GM18870 (cell line): ENCODE measurements around the gene EDN1.

Source experiments
- ATAC-seq: cut with Tn5 transposase; IDR thresholded peaks from one replicate; pipeline ENCODE4 v1.9.1; 2021; ENCODE audit warnings: moderate library complexity; ENCODE audit not compliant: unreplicated experiment

EDN1 gene

DNA sequence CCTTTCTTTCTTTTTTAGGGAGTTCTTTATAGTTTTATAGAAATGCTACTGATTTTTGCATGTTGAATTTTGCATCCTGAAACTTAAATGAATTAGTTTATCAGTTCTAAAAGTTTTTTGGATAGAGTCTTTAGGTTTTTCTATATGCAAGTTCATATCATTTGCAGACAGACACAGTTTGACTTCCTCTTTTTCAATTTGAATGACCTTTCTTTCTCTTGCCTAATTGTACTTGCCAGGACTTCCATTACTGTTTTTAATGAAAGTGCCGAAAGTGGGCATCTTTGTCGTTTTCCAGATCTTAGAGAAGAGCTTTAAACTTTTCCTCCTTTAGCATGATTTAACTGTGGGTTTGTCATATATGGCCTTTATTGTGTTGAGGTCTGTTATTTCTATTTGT, 21.1 kb upstream of the EDN1 start:
- no peak for ATAC-seq

GRCh38 chr6:12270551-12271230, 19.5 kb upstream of the EDN1 start:
- no peak for ATAC-seq

- ATAC-seq: no peak
Observed at GRCh38 chr6:12271594-12271993, 18.6 kb upstream of the EDN1 start.

- ATAC-seq: no peak
Observed at GRCh38 chr6:12271997-12272396, 18.2 kb upstream of the EDN1 start.

DNA sequence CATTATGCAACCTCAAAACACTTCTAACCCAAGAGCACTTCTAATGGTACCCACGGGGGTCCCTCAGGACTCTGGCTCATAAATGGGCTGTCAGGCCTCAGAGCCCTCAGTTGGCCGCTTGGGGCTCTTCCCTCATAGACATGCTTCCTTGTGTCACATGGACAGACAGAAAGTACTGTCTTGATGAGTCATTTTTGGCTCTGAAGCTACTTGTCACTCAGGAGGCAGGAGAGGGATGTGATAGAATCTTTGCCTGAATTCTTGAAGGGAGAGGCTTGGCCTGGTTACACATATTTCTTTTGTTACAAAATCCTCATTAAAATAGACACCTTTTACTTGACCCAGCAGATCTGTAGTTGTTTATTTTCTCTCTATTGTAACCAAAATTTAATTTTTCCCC, 15.1 kb upstream of the EDN1 start:
- ATAC-seq: no peak

DNA sequence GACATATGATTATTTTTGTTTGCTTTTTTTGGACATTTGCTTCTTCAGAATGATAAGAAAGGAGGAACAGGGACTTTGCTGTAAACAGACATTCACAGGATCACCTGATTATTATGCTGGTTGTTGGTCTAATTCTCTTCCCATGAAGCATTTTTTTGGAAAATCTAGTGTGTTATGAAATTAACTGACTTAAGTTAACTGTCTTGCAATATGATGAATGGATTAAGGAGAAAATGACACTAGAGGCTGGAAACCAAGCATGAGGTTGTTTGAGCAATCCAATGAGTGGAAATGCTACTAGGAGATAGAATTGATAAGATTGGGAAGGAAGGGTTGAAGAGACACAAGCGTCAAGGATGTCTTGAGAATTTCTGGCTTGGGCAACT, 13.2 kb upstream of the EDN1 start:
- ATAC-seq: no peak

DNA sequence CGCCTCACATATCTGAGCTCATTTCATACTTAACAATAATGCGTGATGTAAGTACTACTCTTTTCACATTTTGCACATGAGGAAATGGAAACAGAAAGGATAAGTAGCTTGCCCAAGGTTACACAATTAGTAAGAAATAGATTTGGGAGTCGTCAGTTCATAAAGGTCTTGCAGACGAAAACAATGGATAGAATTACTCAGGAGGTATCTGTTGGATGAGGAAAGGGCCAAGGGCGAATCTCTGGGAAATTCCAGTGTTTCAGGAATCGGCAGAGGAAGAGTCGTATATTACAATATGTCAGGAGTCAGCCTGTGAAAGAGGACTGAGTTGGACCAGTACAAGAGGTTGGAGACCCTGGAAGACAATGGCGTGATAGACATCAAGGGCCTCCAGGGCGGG, 12.8 kb upstream of the EDN1 start:
- no peak for ATAC-seq

GRCh38 chr6:12278915-12279314, 11.2 kb upstream of the EDN1 start:
- ATAC-seq: no peak

GRCh38 chr6:12279322-12280091, 10.7 kb upstream of the EDN1 start:
- no peak for ATAC-seq

DNA sequence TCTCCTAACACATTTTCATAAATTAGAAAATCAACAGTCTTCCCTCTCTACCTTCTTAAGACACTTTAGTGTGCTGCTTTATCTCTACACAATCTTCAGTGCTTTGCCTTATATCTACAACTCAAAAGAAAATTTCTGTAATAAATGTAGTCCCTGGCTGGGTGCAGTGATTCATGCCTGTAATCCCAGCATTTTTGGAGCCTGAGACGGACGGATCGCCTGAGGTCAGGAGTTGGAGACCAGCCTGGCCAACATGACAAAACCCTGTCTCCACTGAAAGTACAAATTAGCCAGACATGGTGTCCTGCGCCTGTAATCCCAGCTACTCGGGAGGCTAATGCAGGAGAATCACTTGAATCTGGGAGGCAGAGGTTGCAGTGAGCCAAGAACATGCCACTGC, 9.7 kb upstream of the EDN1 start:
- ATAC-seq: no peak

DNA sequence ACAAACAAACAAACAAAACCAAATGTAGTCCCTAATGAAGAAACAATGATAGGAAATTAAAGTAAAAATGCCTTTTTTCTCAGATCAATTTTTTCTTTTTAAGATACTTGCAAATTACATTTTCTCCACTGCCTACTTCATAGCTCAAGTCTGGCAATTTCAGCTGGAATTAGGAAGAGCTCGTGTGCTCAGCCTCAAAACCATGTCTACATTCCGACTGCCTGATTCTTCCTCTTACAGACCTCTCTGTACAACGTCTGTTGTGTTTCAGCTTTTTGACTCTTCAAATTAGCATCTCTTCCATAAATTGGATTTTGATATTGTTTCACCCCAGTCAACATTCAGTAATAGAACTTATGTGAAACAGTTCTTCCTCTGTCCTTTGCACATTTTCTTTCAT, 9.3 kb upstream of the EDN1 start:
- no peak for ATAC-seq

- no peak for ATAC-seq
Observed at GRCh38 chr6:12283904-12284303, 6.3 kb upstream of the EDN1 start.

- ATAC-seq: no peak
Observed at GRCh38 chr6:12286373-12287110, 3.6 kb upstream of the EDN1 start.

DNA sequence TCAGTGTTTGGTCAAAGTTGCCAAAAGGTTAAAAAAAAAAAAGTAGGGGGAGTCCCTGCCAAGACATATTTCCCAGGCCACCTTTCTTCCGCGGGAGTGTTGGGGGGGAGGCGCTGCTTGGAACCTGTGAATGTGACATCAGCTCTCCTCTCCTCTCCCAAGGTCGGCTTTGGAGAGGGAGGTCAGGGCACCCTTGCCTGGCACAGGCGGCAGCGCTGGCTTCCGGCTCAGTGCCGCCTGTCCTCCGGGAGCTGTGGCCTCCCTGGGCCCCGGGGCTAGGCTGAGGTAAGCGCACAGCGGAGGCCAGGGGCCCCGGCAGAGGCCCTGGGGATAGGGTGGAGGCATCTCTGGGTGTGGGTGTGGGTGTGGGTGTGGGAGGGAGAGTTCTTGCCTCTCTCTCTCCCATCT, 1.9 kb upstream of the EDN1 start:
- no peak for ATAC-seq

GRCh38 chr6:12288914-12289313, 1.2 kb upstream of the EDN1 start:
- ATAC-seq: no peak

DNA sequence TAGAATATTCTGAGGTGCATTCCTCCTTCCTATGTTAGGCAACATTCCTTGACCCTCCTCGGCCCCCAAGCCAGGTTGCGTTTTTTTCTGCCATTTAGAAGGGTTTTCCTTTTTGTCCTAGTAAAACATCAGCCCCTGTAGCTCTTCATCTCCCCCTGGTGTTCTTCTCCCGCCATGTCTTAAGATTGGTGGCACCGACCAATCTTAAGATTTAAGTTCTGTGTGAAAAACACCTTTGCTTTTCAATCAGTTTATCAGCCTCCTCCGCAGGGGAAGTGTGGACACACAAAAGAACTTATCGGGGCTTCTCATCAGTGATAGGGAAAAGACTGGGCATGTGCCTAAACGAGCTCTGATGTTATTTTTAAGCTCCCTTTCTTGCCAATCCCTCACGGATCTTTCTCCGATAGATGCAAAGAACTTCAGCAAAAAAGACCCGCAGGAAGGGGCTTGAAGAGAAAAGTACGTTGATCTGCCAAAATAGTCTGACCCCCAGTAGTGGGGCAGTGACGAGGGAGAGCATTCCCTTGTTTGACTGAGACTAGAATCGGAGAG, 719 bp upstream of the EDN1 start:
- no peak for ATAC-seq

GRCh38 chr6:12291071-12291838, 1.1 kb downstream of the EDN1 start:
- ATAC-seq: no peak

- ATAC-seq: no peak
Observed at GRCh38 chr6:12291839-12292604, 1.9 kb downstream of the EDN1 start.

DNA sequence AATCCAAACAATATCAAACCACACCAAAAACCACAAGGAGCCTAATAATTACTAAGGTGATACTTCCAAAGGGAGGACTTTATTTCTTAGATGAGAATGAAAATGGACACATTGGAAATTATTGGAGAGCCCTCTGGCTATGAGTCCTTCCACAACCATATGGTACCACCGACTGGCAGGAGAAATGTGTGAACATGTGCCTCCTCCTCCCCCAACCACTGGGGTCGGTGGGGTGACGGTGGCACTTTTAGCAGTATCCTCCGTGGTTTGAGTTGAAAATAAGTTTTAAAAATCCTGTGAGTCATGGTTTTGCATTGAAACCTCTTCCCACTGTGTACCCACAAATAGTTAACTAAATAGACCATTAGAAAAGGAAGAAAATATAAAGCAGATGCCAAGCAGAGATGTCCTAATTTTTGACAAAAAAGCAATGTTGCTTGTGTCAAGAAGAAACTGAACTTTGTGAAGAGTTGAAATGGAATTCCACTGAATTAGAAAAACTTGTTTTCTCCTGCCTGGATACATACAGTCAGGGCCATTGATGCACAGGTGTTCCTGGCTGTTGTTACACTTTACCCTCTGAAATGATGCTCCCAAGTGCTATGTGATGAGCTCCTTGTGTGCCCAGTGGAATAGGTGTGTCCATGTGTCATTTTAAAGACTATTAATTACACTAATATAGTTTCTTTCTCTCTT, 3.2 kb downstream of the EDN1 start:
- no peak for ATAC-seq
